ENCODE measurements around the gene RNF19B.

RNF19B gene

DNA sequence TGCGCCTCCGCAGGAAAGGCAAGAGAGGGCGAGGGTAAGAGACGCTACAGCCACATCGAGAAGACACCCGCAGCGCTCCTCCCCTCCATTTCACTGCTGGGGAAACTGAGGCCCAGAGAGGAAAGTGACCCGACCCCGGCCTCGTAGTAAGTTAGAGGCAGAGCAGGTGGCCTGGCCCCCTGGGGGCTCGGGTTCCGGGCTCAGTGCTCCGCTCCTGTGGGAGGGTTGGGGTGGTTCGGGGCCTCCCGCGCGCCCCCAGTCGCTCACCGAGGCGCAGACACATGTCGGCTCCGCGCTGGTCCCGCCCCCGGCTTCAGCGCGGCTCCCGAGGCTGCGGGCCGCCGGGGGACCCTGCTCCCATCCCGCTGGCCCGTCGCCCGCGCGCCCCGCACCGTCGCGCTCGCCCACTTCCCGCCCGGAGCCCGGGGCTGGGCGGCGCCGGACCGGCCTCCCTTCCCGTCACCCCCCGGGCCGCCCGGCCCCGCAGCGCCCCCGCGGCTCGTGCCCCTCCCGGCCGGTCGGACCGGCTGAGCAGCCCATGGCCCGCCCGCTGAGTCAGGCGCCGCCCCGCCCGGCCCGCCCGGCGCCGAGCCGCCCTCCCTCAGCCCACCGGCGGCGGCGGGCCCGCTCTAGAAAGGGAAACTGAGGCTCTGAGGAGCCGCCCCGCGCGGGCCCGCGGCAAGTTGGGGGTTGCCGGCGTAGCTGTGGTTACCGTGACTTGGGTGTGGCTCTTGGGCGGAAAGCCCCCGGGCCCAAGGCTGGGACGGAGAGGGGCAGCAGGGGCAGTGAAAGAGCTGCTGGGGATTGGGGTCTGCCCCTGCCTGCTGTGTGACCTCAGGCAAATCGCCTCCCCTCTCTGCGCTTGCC is 63.4 kb downstream of the RNF19B start, which contains the start of gene TMEM54:
TSS of gene TMEM54 (minus strand) at position 434 of the 867 bp plus-strand sequence. CDS start at position 283, 151 bp downstream.
- no peak for TF ChIP-seq FOXM1 (IDR thresholded peaks at IDR 0.05; ENCODE audit: borderline replicate concordance, low read depth)
- TF ChIP-seq NFIC (IDR thresholded peaks at IDR 0.05) = no peak
- TF ChIP-seq, protein P1, sequence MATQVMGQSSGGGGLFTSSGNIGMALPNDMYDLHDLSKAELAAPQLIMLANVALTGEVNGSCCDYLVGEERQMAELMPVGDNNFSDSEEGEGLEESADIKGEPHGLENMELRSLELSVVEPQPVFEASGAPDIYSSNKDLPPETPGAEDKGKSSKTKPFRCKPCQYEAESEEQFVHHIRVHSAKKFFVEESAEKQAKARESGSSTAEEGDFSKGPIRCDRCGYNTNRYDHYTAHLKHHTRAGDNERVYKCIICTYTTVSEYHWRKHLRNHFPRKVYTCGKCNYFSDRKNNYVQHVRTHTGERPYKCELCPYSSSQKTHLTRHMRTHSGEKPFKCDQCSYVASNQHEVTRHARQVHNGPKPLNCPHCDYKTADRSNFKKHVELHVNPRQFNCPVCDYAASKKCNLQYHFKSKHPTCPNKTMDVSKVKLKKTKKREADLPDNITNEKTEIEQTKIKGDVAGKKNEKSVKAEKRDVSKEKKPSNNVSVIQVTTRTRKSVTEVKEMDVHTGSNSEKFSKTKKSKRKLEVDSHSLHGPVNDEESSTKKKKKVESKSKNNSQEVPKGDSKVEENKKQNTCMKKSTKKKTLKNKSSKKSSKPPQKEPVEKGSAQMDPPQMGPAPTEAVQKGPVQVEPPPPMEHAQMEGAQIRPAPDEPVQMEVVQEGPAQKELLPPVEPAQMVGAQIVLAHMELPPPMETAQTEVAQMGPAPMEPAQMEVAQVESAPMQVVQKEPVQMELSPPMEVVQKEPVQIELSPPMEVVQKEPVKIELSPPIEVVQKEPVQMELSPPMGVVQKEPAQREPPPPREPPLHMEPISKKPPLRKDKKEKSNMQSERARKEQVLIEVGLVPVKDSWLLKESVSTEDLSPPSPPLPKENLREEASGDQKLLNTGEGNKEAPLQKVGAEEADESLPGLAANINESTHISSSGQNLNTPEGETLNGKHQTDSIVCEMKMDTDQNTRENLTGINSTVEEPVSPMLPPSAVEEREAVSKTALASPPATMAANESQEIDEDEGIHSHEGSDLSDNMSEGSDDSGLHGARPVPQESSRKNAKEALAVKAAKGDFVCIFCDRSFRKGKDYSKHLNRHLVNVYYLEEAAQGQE (IDR thresholded peaks at IDR 0.05; ENCODE audit: low read depth) = no peak
- TF ChIP-seq TAF1 (IDR thresholded peaks at IDR 0.05; ENCODE audit: low read depth) = no peak
- TF ChIP-seq CREB1 (IDR thresholded peaks at IDR 0.05; ENCODE audit: low read depth) = no peak
- peak; percentile 16; the same call in 1 of the 2 replicates for TF ChIP-seq EP300 (IDR thresholded peaks at IDR 0.05; ENCODE audit: borderline replicate concordance)
- no peak for TF ChIP-seq RAD21 (IDR thresholded peaks at IDR 0.05; ENCODE audit: low read depth)
- no peak for TF ChIP-seq EGR1 (IDR thresholded peaks at IDR 0.05)
- TF ChIP-seq YY1 (IDR thresholded peaks at IDR 0.05; ENCODE audit: low read depth) = no peak
- TF ChIP-seq ZBTB7A (IDR thresholded peaks at IDR 0.05; ENCODE audit: low read depth) = 0 out of 2 replicates have a peak, but pooled peaks have one; percentile 5
- TF ChIP-seq, protein P2, sequence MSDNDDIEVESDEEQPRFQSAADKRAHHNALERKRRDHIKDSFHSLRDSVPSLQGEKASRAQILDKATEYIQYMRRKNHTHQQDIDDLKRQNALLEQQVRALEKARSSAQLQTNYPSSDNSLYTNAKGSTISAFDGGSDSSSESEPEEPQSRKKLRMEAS (IDR thresholded peaks at IDR 0.05) = peak; percentile 56; the same call in 1 of the 2 replicates

DNA sequence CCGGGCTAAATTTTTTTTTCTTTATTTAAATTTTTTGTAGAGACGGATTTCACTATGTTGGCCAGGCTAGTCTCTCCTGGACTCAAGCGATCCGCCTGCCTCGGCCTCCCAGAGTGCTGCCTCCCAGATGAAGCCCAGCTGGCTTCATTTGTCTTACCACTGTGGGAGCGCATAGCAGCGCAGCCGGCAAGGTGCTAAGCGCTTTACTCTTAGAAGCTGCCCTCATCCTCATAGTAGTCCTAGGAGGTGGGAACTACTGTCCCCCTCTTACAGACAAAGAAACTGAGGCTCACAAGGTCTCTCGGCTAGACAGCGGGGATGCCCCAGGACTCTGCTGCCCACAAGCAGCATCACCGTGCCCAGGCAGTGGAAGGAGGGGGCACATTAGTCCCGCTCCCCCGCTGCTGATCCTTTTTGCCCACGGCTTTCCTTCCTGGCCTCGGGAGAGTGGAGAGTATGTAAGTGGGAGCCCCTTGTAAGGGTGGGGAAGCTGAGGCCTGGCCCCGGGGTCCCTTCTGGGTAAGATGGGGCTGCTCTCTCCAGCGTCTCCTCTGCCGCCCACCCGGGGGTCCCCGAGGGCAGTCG is 64.1 kb downstream of the RNF19B start:
- peak; percentile 45; the same call in 1 of the 2 replicates for TF ChIP-seq ZBTB7A (IDR thresholded peaks at IDR 0.05; ENCODE audit: low read depth)
- TF ChIP-seq, protein P2 (IDR thresholded peaks at IDR 0.05) = no peak

DNA sequence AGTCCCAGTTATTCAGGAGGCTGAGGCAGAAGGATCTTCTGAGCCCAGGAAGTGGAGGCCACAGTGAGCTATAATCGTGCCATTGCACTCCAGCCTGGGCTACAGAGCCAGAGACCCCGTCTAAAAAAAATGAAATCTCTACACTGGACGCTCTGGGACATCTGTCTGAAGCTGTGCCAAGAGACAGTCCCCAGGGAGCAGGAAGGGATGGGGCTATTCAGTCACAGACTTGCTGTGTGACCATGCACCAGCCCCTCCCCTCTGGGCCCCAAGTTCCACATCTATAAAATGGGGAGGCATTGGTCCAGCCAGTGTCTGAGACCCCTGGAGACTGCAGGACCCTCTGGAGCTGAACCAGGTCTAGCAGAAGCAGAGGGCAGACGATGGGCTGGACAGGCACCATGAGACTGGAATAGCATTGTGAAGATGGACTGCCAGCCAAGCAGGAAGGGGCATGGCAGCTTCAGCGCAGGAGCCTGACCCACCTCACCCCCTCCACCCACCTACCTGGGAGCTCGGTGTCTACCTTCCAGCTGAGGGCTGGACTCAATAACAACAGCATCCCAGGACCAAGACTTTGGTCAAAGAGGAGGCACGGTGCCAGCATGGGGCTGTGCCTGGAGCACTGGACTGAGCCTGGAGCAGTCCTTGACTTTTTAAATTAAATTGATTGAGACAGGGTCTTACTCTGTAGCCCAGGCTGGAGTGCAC is 64.9 kb downstream of the RNF19B start:
- no peak for TF ChIP-seq NFIC (IDR thresholded peaks at IDR 0.05)
- TF ChIP-seq CEBPB (IDR thresholded peaks at IDR 0.05) = no peak

DNA sequence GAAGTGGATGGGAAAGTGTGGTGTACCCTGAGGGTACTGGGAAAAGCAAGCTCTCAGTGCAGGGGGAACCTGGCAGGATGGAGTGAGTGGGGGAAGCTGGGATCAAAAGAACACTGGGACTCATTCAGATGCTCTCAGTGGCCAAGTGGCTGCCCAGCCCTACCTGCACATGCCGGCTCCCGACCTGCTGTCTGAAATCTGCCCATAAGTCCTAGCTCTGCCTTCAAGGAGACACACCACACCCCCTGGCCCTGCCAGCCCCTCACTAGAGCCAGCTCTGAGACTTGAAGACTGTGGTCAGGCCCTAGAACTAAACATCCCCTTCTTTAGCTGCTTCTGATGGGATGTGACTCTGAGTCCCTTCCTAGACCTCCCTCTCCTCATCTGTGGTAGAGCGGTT is 65.7 kb downstream of the RNF19B start:
- TF ChIP-seq, protein P1 (IDR thresholded peaks at IDR 0.05; ENCODE audit: low read depth) = no peak
- TF ChIP-seq FOXM1 (IDR thresholded peaks at IDR 0.05; ENCODE audit: borderline replicate concordance, low read depth) (no peak), CEBPB (IDR thresholded peaks at IDR 0.05) (no peak), CREB1 (IDR thresholded peaks at IDR 0.05; ENCODE audit: low read depth) (no peak), TCF12 (IDR thresholded peaks at IDR 0.05; ENCODE audit: low read depth) (no peak), TEAD4 (IDR thresholded peaks at IDR 0.05) (no peak), ZBTB7A (IDR thresholded peaks at IDR 0.05; ENCODE audit: low read depth) (no peak), RAD21 (IDR thresholded peaks at IDR 0.05; ENCODE audit: low read depth) (no peak)

DNA sequence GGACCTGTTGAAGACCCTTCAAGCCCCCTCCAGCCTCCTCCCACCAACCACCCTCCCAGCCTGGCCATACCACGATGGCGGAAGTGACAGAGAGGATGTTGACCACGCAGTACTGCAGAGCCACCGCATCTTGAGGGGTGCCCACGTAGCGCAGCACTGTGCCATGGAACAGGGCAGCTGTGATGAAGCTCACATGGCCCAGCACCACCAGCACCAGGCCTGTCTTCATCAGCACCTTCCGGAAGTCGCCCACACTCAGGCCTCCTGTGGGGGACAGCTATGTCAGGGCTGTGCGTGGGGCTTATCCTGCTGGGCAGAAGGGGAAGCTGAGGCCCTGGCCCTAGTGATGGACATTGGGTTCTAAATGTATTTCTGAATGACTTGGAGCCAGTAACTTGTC is 66.6 kb downstream of the RNF19B start:
- TF ChIP-seq NFIC (IDR thresholded peaks at IDR 0.05) (no peak), YY1 (IDR thresholded peaks at IDR 0.05; ENCODE audit: low read depth) (no peak), CEBPB (IDR thresholded peaks at IDR 0.05) (no peak), TCF12 (IDR thresholded peaks at IDR 0.05; ENCODE audit: low read depth) (no peak)
- TF ChIP-seq, protein P2 (IDR thresholded peaks at IDR 0.05) = no peak

DNA sequence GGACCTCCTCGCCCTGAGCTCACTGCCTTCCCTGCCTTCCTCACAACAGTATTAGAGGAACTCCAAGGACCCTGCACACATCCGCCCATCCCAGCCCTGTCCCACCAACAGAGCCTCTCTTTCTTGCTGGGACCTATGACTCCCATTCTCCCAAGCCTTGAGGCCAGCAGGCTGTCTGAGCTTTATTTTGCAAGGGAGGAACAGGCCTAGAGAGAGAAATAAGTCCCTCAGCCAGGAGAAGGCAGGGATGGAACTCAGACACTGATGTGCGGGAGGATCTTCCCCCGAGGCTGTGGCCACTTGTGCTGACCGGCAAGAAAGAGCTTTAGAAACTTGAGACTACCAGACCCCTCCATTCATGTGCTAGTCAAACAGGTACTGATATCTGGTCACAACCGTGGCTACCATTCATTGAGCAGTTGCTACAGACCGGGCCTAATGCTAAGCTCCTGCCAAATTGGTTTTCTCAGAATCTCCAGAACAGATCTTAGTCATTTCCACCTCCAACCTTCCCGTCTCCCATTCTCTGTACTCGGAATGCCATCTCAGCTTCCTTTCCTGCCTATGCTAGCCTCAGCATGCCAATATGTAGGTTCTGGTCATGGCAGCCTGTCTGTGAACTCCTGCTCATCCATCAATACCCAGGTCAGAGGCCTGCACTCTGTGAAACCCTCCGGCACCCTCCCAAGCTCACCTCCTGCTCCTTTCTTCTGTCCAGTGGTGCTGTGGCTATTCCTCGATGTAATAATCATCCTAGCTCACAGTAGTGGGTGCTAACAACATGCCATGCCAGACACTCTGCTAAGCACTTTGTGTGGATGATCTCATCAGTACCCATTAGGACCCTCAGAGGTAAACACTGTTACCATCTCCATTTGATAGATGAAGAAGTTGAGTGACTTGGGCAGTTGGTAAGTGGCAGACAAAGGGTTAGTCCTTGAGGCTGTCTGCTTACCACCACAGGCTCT is 67.2 kb downstream of the RNF19B start:
- TF ChIP-seq, protein P3, sequence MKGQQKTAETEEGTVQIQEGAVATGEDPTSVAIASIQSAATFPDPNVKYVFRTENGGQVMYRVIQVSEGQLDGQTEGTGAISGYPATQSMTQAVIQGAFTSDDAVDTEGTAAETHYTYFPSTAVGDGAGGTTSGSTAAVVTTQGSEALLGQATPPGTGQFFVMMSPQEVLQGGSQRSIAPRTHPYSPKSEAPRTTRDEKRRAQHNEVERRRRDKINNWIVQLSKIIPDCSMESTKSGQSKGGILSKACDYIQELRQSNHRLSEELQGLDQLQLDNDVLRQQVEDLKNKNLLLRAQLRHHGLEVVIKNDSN (IDR thresholded peaks at IDR 0.05) = no peak
- TF ChIP-seq ZBTB7A (IDR thresholded peaks at IDR 0.05; ENCODE audit: low read depth) = no peak
- no peak for TF ChIP-seq NFIC (IDR thresholded peaks at IDR 0.05)
- no peak for TF ChIP-seq TCF12 (IDR thresholded peaks at IDR 0.05; ENCODE audit: low read depth)
- no peak for TF ChIP-seq YY1 (IDR thresholded peaks at IDR 0.05; ENCODE audit: low read depth)
- TF ChIP-seq EP300 (IDR thresholded peaks at IDR 0.05; ENCODE audit: borderline replicate concordance) = no peak
- no peak for TF ChIP-seq FOXM1 (IDR thresholded peaks at IDR 0.05; ENCODE audit: borderline replicate concordance, low read depth)
- no peak for TF ChIP-seq CEBPB (IDR thresholded peaks at IDR 0.05)
- TF ChIP-seq CREB1 (IDR thresholded peaks at IDR 0.05; ENCODE audit: low read depth) = no peak
- TF ChIP-seq, protein P2 (IDR thresholded peaks at IDR 0.05) = no peak
- no peak for TF ChIP-seq TEAD4 (IDR thresholded peaks at IDR 0.05)
- TF ChIP-seq RAD21 (IDR thresholded peaks at IDR 0.05; ENCODE audit: low read depth) = no peak
- TF ChIP-seq EGR1 (IDR thresholded peaks at IDR 0.05) = no peak
- TF ChIP-seq, protein P1 (IDR thresholded peaks at IDR 0.05; ENCODE audit: low read depth) = no peak
- TF ChIP-seq TAF1 (IDR thresholded peaks at IDR 0.05; ENCODE audit: low read depth) = no peak
